Globus pallidus (tissue), 1 donor: ENCODE results near the gene NPTXR.
A peak's percentile ranks its signal among the peaks of the same experiment; 100 is the strongest.
"Not testable (repeated sequence)": the region's sequence is repeated elsewhere in the genome, so short reads cannot be mapped to it uniquely, and the experiment has no call there.

ENCODE experiments used
- DNase-seq: peaks from one replicate; pipeline ENCODE4 v3.0.0-alpha.2; 2015; ENCODE audit warnings: low spot score

NPTXR gene

DNA sequence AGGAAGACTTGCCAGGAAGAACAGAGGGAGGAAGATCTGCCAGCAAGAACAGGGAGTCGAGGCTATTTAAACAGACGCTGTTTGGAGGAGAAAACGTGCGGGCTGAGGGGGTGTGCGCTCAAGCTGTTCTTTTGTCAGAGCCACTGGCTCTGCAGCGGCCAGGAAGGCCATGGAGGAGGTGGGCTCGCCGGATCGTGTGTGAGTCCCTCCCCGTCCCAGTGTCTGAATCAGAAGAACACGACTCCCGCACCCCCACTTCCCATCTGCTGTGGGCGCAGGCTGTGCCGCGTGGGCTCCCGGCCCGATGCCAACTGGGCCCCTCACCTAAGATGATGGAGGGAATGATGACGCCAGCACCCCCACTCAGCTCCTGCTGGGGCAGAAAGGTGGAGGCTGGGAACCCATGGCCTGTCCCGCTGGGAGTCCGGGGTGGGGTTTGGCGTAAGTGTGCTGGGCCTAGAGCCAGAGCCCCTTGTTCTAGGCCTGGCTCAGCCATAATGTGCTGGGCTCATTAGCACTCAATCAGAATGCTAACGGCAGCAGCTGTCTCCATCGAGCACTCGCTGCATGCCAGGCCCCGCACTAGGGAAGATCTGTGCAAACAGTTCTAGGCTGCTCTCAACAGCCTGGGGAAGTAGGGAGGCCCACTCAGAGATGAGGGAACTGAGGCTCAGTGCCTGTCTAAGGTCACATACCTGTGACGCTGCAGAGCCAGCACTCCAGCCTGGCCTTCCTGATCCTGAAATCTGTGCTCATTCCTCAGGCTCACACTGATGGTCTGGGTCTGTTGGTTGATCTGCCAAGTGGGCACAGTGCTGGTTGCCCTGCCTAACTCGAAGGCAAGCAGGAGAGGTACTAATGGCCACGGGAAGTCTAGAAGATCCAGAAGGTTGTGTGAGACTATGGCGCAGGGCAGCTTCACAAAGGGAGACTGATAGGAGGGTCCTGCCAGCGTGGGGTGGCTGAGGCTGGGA, 11.5 kb downstream of the NPTXR start:
- peak; percentile 59 for DNase-seq

GRCh38 chr22:38831166-38831945, 12.5 kb downstream of the NPTXR start:
- no peak for DNase-seq

DNA sequence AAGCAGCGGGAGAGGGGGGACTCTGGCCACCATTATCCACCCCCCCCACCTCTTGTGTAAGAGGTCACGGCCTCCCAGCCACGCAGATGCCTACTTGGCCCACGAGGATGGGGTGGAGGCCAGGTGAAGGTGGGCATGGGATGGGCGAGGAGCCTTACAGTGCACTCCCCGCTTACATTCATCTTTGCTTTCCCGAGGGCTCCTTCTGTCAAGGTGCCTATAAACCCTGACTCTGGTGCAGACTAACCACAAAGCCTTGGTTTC, 13.1 kb downstream of the NPTXR start:
- DNase-seq: no peak

GRCh38 chr22:38830026-38830844, 13.6 kb downstream of the NPTXR start:
- DNase-seq: no peak

DNA sequence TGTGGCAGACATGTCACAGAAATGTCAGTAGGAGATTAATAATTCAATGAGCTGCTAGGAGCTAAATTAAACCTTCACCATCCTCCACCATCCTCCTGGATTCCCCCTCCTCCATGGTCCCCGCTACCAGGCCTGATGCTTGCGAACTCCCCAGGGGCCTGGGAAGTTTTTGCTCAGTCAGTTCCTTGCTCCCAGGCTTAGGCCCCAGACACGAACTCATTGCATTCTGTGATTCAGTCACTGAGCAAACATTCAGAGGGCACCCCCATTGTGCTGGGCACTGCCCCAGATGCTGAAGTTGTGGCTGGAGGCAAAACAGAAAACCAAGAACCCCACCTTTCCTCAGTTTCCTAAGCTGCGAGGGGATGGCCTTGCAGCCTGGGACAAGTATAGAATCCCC, 14.3 kb downstream of the NPTXR start:
- DNase-seq: no peak

- DNase-seq: no peak
Observed at GRCh38 chr22:38828616-38829205, 15.1 kb downstream of the NPTXR start.

- no peak for DNase-seq
Observed at GRCh38 chr22:38828191-38828590, 15.6 kb downstream of the NPTXR start.

- DNase-seq: no peak
Observed at GRCh38 chr22:38827510-38827909, 16.3 kb downstream of the NPTXR start.

DNA sequence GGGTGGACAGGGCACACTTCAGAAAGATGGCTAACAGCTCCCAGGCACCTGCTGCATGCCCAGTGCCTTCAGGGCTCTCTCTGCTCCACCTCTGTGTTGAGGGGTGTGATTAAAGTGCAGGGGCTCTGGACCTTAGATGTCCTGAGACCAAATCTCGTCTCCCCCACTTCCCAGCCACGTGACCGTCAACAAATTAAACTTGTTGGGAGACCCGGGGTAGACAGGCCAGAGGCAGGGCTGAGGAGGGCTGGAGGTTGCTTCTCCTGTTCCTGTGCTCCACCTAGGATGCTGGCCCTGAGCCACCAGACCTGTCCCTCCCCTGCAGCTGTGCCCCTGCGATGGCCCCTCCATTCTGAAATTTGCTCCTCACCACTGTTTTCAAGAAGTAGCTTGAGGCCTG, 17.0 kb downstream of the NPTXR start:
- DNase-seq: no peak

GRCh38 chr22:38826386-38826785, 17.4 kb downstream of the NPTXR start:
- no peak for DNase-seq

DNA sequence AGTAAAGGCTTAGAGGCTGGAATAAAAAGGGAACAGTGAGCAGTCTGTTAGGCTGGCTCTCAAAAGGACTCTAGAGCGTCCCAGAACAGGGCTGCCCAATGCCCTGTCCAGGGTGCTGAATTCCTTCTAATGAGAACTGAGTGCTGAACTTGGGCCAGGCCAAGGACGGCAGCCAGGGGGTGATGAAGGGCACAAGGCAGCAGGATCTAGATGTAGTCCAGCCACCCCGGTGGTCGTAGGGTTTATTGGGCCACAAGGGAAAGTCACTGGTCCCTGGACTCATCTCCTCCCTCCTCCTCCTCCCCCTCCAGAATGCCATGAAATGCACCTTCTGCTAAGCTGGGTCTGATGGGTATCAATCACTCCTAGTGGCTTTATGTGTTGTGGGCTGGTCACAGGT, 19.2 kb downstream of the NPTXR start:
- peak; percentile 66 for DNase-seq

GRCh38 chr22:38823637-38824036, 20.2 kb downstream of the NPTXR start:
- DNase-seq: no peak

DNA sequence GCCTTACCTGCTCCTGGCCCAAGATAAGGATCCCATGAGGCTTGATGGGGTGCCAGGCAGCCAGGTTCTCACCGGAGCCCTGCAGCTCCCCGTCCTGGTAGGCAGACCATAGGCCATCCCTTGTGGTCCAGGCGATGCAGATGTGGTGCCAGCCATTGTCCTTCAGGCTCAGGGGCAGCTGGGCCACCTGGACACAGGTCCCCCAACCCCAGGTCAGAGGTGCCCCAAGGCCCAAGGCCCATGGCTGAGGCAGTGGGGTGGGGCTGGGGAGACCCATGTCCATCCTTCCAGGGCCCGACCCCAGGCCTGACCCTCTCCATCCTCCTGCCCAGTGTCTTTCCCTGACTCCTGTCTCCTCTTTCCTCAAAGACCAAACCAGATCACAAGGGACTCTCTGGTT, 20.8 kb downstream of the NPTXR start:
- DNase-seq: no peak

DNA sequence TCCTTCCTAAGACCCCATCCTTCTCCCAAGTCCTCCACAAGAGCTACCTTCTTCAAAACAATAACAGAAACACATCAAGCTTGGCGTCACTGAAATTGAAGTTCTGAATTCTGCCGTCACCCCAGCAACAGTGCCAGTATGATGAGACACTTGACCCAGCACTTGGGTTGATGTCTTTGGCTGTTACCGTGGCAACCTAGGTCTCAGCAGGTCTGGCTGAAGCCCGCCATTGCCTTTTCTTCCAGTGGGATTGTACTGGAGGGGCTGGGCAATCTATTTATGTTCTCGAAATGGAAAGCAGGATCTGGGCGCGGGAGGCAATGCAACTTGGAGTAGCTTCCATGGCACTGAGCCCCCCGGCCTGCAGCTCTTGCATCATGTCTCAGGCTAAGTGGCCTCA, 23.8 kb downstream of the NPTXR start:
- peak; percentile 11 for DNase-seq

- DNase-seq: no peak
Observed at GRCh38 chr22:38819387-38819940, 24.4 kb downstream of the NPTXR start.

DNA sequence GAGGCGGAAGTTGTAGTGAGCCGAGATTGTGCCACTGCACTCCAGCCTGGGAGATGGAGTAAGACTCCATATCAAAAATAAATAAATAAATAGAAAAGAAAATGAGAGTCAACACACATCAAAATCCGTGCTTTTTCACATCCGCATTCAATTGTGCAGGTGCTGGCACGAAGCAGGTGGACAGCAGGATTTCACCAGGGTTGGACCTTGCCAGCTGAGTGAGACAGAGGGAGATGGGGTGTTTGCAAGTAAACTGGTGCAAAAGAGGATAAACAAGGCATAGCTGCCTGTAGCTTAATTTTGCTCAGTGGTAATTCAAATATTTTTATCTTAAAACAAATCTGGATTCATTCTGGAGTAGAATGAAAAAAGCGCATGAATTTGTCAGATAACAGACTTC, 26.6 kb downstream of the NPTXR start:
- no peak for DNase-seq

DNA sequence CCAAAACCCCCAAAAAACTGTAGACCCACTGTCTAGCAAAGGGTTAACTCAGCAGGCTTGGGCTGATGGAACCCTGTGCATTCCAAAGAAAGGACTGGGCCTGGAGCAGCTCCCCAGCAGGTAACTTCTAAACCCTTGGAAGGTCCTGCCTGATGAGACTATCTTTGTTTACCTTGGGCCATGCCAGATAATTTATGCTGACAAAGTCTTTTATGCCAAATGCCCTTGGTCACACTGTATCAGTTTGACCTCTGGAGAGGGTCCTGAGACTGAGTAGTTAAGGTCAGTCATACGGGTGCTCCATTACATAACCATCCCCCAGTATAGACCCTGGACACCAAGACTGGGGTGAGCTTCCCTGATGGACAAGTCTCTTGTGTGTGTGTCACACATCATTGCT, 28.0 kb downstream of the NPTXR start:
- DNase-seq: no peak

DNA sequence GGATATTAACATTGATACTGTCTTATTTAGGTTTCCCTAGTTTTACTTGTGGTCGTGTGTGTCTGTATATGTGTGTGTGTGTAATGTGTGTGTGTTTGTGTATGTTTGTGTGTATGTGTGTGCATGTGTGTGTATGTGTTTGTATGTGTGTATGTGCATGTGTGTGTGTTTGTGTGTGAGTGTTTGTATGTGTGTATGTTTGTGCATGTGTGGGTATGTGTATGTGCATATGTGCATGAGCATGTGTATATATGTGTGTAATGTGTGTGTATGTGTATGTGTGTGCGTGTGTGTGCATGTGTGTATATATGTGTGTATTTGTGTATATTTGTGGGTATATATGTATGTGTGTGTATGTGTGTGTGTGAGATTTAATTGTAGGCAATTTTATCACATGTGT, 32.6 kb downstream of the NPTXR start:
- DNase-seq: no peak

DNA sequence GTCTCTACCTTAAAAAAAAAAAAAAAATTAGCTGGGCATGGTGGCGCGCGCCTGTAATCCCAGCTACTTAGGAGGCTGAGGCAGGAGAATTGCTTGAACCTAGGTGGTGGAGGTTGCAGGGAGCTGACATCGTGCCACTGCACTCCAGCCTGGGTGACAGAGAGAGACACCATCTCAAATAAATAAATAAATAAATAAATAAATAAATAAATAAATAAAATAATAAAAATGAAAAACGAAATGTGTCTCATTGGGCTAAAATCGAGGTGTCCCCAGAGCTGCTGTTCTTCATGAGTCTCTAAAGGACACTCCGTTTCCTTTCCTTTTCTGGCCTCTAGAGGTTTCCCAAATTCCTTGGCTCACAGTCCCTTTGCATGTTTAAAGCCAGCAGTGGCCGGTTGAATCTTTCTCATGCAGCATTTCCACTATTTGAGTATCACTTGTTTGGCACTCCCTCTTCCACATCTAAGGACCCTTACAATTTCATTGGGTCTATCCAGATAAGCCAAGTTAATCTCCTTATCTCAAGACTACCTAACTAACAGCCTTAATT, 38.7 kb downstream of the NPTXR start:
- DNase-seq: not testable (repeated sequence)

GRCh38 chr22:38802671-38803121, 41.1 kb downstream of the NPTXR start:
- no peak for DNase-seq

GRCh38 chr22:38799265-38800002, 44.4 kb downstream of the NPTXR start:
- DNase-seq: no peak
